ENCODE measurements around the gene TAS2R16.

DNA sequence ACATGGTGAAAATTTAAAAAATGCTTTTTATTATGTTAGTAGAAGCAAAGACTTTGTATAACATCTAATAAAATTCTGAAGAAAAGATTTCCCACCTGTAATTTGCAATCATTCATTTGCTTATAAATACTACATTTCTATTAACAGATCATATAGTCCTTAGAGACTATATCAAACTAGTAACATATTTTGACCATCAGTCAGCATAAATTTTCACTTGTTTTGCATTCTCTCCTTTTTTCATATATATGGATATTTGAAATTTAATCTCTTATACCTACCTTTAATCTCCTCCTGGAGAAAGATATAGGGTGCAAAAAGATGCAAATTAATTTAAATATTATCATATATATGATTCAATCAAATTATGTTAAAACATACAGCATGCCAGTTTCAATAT, 16.9 kb upstream of the TAS2R16 start:
- TF ChIP-seq, protein P1, sequence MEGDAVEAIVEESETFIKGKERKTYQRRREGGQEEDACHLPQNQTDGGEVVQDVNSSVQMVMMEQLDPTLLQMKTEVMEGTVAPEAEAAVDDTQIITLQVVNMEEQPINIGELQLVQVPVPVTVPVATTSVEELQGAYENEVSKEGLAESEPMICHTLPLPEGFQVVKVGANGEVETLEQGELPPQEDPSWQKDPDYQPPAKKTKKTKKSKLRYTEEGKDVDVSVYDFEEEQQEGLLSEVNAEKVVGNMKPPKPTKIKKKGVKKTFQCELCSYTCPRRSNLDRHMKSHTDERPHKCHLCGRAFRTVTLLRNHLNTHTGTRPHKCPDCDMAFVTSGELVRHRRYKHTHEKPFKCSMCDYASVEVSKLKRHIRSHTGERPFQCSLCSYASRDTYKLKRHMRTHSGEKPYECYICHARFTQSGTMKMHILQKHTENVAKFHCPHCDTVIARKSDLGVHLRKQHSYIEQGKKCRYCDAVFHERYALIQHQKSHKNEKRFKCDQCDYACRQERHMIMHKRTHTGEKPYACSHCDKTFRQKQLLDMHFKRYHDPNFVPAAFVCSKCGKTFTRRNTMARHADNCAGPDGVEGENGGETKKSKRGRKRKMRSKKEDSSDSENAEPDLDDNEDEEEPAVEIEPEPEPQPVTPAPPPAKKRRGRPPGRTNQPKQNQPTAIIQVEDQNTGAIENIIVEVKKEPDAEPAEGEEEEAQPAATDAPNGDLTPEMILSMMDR (IDR thresholded peaks at IDR 0.05): no peak
- TF ChIP-seq POLR2AphosphoS5 (IDR thresholded peaks at IDR 0.05): no peak
